ENCODE data around the gene PREX1.

PREX1 gene

GRCh38 chr20:48632017-48632824, 195.6 kb downstream of the PREX1 start:
- DNase-seq (ENCODE audit: low spot score), result no peak

GRCh38 chr20:48631114-48632016, 196.4 kb downstream of the PREX1 start:
- peak; percentile 52 for DNase-seq (ENCODE audit: low spot score)

GRCh38 chr20:48630342-48631075, 197.3 kb downstream of the PREX1 start:
- no peak for DNase-seq (ENCODE audit: low spot score)

DNA sequence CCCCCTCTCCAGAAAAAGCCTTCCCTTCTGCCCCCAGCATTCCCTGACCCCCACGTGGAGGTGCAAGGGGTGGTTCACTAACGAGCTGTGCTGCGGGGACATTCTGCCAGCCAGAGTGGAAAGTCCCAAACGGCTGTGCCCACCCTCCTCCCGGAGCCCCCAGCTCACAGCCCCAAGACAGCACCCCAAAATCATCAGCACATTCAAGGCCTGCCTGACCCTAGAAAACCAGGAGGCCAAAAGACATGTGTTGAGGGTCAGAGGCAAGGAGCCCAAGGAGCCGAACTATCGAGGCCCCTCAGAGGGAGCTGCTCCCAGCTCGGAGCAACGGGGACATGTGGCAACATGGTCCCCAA, 197.9 kb downstream of the PREX1 start:
- no peak for DNase-seq (ENCODE audit: low spot score)

- DNase-seq (ENCODE audit: low spot score), result no peak
Observed at GRCh38 chr20:48629069-48629959, 198.5 kb downstream of the PREX1 start.

DNA sequence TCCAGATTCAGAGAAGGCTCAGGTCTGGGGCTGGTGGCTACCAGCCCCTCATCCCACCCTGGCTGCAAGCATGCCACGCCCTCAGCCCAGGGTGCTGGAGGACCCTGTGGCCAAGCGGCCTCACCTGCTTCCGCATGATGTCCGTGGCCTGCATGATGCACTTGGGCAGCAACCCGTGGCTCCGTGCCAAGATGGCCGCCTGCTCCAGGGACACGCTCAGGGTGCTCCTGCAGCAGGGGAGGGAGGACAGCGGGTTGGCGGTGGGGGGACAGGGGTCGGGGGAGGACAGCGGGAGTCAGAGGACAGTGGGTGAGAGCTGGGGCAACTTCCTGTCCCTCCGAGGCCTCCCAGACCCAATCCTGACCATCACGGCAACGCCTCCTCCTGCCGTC, 200.1 kb downstream of the PREX1 start:
- no peak for DNase-seq (ENCODE audit: low spot score)

DNA sequence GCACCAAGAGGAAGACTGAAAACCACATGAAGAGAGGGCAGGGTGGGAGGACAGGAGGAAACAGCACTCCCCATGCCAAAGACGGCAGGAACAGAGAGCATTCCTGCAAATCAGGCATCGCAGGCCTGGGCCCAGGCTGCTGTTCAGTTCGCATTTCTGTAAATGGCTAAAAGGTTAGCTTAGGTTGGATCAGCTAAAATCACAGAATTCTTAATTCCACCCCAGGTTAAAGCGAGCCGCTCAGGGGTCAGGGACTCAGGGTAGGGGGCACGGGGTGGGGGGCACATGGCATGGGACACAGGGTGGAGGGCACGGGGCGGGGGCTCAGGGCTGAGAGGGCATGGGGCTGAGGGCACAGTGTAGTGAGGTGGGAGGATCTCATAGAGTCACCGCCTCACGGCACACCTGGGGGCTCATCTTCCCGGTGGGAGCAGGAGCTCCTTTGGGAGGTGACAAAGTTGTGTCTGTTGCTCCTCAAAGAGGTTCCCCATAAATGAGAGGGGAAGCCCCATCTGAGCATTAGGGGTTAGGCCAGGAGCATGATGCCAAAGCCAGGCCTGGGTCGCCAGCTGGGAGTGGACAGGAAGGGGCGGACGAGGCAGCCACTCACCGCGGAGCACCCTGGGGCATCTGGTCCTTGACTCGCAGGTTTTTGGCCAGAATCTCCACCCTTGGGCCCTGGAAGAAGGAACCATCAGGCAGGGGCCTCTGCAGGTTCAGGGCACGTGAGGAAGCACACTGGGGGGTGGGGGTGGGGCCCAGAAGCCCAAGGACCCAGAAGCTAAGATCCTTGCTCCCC, 200.7 kb downstream of the PREX1 start:
- DNase-seq (ENCODE audit: low spot score), result no peak

DNA sequence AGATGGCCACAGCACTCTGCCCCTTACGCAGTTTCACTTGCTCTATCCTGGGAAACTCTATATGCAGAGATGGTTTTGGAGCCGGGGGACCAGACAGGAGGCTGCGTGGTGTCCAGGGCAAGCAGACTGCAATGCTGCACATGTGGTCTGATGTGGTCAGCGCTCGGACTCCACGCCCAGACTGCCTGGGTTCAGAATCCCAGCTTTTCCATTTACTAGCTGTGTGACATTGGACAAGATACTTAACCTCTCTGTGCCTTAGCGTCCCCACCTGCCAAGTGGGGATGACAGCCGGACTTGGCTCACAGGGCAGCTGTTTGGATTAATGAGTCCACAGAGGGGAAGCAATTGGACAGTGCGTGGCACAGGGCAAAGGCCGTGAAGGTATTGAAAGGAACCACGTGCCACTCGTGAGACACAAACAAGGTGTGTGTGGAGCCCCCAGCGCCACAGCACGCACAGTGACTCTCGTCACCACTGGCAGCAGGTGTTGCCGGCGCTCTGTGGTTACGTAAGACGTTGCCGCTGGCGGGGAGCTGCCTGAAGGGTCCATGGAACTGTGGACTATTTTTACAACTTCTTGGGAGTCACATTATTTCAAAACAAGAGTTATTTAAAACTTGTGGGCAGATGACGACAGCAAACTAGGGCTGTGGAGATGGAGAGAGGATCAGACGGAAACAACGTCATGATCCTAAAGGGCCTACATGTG, 201.4 kb downstream of the PREX1 start:
- no peak for DNase-seq (ENCODE audit: low spot score)

DNA sequence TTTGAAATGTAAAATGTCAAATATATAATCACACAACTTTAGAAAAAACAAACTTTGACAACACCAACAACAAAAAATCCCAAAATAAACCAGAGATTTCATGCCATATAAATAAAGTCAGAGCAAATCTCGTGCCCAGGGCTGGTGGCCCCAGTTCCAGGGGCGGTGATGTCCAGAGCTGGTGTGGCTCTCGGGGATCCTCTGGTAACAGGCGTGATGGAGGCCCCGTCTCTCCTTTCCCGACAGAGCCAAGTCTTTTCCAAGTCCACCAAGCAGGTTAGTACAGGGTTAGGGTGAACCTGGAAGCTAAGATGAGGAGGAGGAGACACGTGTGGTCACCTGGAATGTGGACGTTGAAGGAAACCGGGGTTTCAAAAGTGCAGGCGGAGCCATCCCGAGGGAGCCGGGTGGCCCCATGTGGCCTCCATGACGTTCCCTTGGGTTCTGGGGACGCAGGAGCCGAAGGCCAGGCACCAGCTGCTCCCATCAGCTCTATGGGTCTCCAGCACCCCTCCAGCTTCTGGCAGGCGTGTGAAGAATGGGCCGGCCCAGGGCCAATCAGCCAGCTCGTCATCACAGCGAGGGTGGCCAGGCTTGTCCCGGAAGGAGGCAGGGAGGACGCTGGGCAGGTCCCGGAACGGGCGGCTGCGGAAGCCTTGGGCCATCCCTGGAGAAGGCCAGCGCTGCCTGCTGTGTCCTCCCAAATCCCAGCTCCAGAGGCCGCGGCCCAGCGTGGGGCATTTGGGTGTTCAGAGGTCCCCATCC, 202.5 kb downstream of the PREX1 start:
- DNase-seq (ENCODE audit: low spot score), result no peak

DNA sequence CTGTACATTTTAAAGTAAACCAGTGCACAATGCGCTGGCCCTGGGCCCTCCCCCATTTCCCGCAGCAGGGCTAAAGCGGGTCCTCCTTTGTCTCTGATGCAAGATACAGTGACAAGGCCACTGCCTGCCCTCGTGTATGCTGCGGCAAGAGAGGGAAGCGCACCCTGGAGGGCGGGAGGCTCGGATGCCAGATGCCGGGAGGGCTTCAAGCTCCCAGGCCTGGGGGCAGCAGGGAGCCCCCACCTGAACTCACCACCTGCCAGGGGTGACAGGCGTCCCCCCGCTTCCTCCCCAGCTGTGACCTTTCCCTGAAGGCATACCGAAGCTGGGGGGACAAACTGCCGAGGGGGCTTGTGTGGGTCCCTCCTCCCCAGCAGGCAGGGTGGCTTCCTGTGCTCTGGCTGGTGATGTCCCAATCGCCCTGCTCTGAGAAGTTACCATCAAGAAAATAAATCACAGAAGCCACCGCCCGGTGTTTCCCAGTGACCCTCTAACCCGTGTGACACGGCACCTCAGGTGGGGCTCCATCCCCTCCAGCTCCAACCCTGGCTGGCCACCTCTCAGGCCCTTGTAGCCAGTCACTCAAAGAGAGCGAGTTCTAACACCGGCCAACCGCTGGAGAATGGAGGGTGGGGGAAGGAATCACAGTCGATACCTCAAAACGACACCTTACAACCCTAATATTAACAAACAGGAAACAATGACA, 203.3 kb downstream of the PREX1 start:
- no peak for DNase-seq (ENCODE audit: low spot score)

GRCh38 chr20:48623906-48624265, 203.9 kb downstream of the PREX1 start:
- DNase-seq (ENCODE audit: low spot score), result no peak

DNA sequence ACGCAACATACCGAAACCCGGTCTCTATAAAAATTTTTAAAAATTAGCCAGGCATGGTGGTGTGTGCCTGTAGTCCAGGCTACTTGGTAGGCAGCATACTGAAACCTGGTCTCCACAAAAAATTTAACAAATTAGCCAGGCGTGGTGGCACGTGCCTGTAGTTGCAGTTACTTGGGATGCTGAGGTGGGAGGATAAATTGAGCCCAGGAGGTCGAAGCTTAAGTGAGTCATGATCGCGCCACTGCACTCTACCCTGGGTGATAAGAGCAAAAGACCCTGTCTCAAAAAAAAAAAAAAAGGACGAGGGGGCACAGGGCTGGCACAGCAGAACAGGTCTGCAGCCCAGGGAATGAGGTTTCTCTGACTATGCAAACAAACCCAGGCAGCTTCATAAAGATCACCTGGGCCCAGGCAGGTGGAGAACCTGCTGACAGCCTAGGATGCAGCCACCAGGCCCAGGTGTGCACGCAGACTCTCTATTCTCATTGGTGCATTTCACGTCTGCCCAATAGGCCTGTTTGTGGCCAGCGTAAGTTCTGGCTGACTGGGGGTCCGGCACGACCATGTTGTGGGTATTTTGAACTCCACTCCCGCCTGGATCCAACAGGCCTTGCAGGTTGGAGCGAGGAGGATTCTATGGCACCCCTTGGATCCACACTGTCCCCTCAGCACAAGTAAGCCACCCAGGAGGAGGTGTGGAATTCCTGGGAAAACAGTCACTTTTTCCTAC, 204.5 kb downstream of the PREX1 start:
- DNase-seq (ENCODE audit: low spot score), result no peak

DNA sequence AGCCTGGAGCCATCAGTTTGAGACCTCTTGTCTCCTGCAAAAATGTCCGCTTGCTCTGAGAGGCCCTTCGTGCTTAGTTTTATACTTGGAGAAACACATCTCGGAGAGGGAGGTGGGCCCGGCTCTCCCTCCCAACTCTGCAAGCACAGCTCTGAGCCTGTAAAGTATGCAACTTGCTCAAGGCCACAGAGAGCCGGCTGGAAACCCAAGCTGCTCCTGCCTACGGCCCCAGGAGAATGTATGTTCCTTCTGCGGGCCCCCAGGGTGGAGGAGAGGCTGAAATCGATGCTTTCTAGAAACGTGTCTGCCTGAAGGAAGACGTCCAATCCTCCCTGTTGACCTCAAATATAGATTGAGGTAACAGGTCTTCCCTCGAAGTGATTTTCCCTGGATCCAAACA, 205.4 kb downstream of the PREX1 start:
- DNase-seq (ENCODE audit: low spot score), result no peak

DNA sequence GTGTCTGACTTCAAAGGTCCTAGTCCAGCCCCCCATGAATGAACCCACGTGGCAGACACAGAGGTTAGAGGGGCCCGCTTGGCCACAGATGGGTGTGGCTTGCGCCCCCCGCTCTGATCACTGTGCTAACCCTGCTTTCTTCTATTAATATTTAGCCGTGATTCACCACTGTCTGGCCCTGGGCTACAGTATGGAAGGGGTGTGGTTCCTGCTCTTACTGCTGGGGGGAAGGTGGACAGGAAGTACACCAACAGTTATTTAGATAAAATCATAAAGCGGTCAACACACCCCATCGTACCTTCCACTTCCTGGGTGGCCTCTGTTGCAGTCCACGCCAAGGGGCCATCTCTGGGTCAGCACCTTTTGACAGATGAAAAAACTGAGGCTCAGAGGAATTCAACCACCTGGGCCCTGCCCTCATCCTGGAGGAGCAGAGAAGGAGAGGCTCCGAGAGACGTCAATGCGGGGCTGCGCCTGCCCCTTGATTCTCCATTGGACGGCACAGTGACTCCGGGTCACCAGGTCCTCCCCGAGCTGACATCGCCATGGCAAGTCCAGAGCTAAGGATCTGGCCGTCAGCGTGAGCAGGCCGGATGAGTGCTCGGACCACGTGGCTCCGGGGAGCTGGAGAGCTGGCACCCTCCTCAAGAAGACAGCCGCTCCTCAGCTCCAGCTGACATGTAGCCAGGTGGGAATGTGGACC, 206.3 kb downstream of the PREX1 start:
- DNase-seq (ENCODE audit: low spot score), result no peak

- DNase-seq (ENCODE audit: low spot score), result peak; percentile 84
Observed at GRCh38 chr20:48620507-48621375, 207.1 kb downstream of the PREX1 start.

- no peak for DNase-seq (ENCODE audit: low spot score)
Observed at GRCh38 chr20:48620154-48620506, 207.7 kb downstream of the PREX1 start.
